ENCODE measurements around the gene CEMP1. TPM values are rescaled to one million over a fixed set of nuclear protein-coding genes. Genes with fewer than 3 reads are reported as not detected.
A peak's percentile ranks its signal among the peaks of the same experiment; 100 is the strongest.

Gene CEMP1
- total RNA-seq, 3 donors from 2014 or later, result 0.89 to 1.2 TPM; not detected in 1

GRCh38 chr16:2499454-2499853, 31.8 kb downstream of the CEMP1 start:
- Histone ChIP-seq H3K36me3 (ENCODE audit: low read depth) (no peaks in the 10 kb centered on the region), H3K9me3 (no peaks in the 10 kb centered on the region), H3K4me1 (ENCODE audit: low read depth) (peaks cover 12% of the 10 kb centered on the region), H3K4me3 (no peak overlapping the region)
- DNase-seq, result no peak
- no peak for ATAC-seq
- intact Hi-C loops (cut with DNase I, micrococcal nuclease), result loop anchor here in 1 of 2 donors (10.0 kb wide), 1 partner anchor 165 kb away; no protein-coding TSS in a partner anchor
- no peak for TF ChIP-seq CTCF (IDR thresholded peaks at IDR 0.05)

GRCh38 chr16:2498531-2499253, 32.5 kb downstream of the CEMP1 start:
- DNase-seq, result no peak
- H3K4me3 ChIP-seq, result no peak overlapping the region
- no peak for TF ChIP-seq CTCF (IDR thresholded peaks at IDR 0.05)
- no peak for ATAC-seq
- no peaks in the 10 kb centered on the region for H3K9me3 ChIP-seq
- H3K36me3 ChIP-seq (ENCODE audit: low read depth), result no peaks in the 10 kb centered on the region
- intact Hi-C loops (cut with DNase I, micrococcal nuclease), result loop anchor here in 1 of 2 donors (10.0 kb wide), 1 partner anchor 164 kb away; no protein-coding TSS in a partner anchor
- H3K4me1 ChIP-seq (ENCODE audit: low read depth), result peaks cover 12% of the 10 kb centered on the region

GRCh38 chr16:2497695-2498484, 33.3 kb downstream of the CEMP1 start:
- H3K36me3 ChIP-seq (ENCODE audit: low read depth), result no peaks in the 10 kb centered on the region
- ATAC-seq (no peak), DNase-seq (no peak)
- peaks cover 12% of the 10 kb centered on the region for H3K4me1 ChIP-seq (ENCODE audit: low read depth)
- no peak overlapping the region for H3K4me3 ChIP-seq
- intact Hi-C loops (cut with DNase I, micrococcal nuclease), result loop anchor here in 1 of 2 donors (10.0 kb wide), 1 partner anchor 163 kb away; no protein-coding TSS in a partner anchor
- H3K9me3 ChIP-seq, result no peaks in the 10 kb centered on the region
- no peak for TF ChIP-seq CTCF (IDR thresholded peaks at IDR 0.05)

GRCh38 chr16:2497116-2497630, 34.0 kb downstream of the CEMP1 start:
- Histone ChIP-seq H3K4me1 (ENCODE audit: low read depth) (peaks cover 12% of the 10 kb centered on the region), H3K9me3 (no peaks in the 10 kb centered on the region), H3K36me3 (ENCODE audit: low read depth) (no peaks in the 10 kb centered on the region), H3K4me3 (no peak overlapping the region)
- DNase-seq (peak in 2 of 3 donors; percentile 38 to 61), ATAC-seq (peak; percentile 9)
- intact Hi-C loops (cut with DNase I, micrococcal nuclease), result loop anchor here in 1 of 2 donors (10.0 kb wide), 1 partner anchor 162 kb away; no protein-coding TSS in a partner anchor
- TF ChIP-seq CTCF (IDR thresholded peaks at IDR 0.05), result no peak

GRCh38 chr16:2496223-2497115, 34.7 kb downstream of the CEMP1 start:
- peak in 1 of 3 donors; percentile 55 for DNase-seq
- Histone ChIP-seq H3K36me3 (ENCODE audit: low read depth) (no peaks in the 10 kb centered on the region), H3K4me3 (no peak overlapping the region), H3K9me3 (no peaks in the 10 kb centered on the region), H3K4me1 (ENCODE audit: low read depth) (peaks cover 8% of the 10 kb centered on the region)
- intact Hi-C loops (cut with DNase I, micrococcal nuclease), result loop anchor here in 1 of 2 donors (10.0 kb wide), 1 partner anchor 162 kb away; no protein-coding TSS in a partner anchor
- no peak for ATAC-seq
- TF ChIP-seq CTCF (IDR thresholded peaks at IDR 0.05), result no peak

Measured in mucosa of descending colon (tissue), 3 donors.